DOHH2 (cell line): ENCODE measurements around the gene FGF1.

Source experiments
- H3F3A ChIP-seq: fragments of 200-600 bp; sonication (generic), shearing (Covaris generic); 2 replicates; pipeline ENCODE4 v1.6.0; 2016; ENCODE audit warnings: antibody characterized with exemption, mild to moderate bottlenecking; ENCODE audit not compliant: control insufficient read depth, insufficient read depth
- H3K27ac ChIP-seq: fragments of 200-600 bp; sonication (generic); 2 replicates; pipeline ENCODE4 v1.5.1; 2014; ENCODE audit warnings: low read depth, mild to moderate bottlenecking, low read length, moderate library complexity
- H3K27me3 ChIP-seq: fragments of 200-600 bp; sonication (generic); 2 replicates; pipeline ENCODE4 v1.6.1; 2014; ENCODE audit warnings: mild to moderate bottlenecking, low read length, mixed read lengths; ENCODE audit not compliant: control insufficient read depth
- H3K36me3 ChIP-seq: fragments of 200-600 bp; sonication (generic); 2 replicates; pipeline ENCODE4 v1.6.1; 2014; ENCODE audit warnings: mild to moderate bottlenecking, low read length, moderate library complexity, mixed read lengths; ENCODE audit not compliant: control insufficient read depth
- H3K4me1 ChIP-seq: fragments of 200-600 bp; sonication (generic); 2 replicates; pipeline ENCODE4 v1.6.1; 2014; ENCODE audit warnings: mild to moderate bottlenecking, low read length, mixed read lengths; ENCODE audit not compliant: control insufficient read depth
- H3K4me2 ChIP-seq: fragments of 200-600 bp; sonication (generic); 2 replicates; pipeline ENCODE4 v1.6.0; 2014; ENCODE audit warnings: mild to moderate bottlenecking, low read length, moderate library complexity
- H3K4me3 ChIP-seq: fragments of 200-600 bp; sonication (generic); 2 replicates; pipeline ENCODE4 v1.5.1; 2014; ENCODE audit warnings: mild to moderate bottlenecking, low read length, mixed read lengths
- H3K79me2 ChIP-seq: fragments of 200-600 bp; sonication (generic); 2 replicates; pipeline ENCODE4 v1.6.1; 2014; ENCODE audit warnings: mild to moderate bottlenecking, low read length, mixed read lengths; ENCODE audit not compliant: control insufficient read depth
- H3K9me2 ChIP-seq: fragments of 200-600 bp; sonication (generic); replicated peaks from 2 replicates; pipeline ENCODE4 v1.6.1; 2014; ENCODE audit warnings: mild to moderate bottlenecking, low read length, mixed read lengths; ENCODE audit not compliant: control insufficient read depth
- H3K9me3 ChIP-seq: fragments of 200-600 bp; sonication (generic); 2 replicates; pipeline ENCODE4 v1.6.1; 2014; ENCODE audit warnings: antibody characterized with exemption, low read length, mixed read lengths; ENCODE audit not compliant: control insufficient read depth, insufficient read depth
- H4K20me1 ChIP-seq: fragments of 200-600 bp; sonication (generic); 2 replicates; pipeline ENCODE4 v1.6.0; 2014; ENCODE audit warnings: low read depth, mild to moderate bottlenecking, antibody characterized with exemption, low read length, moderate library complexity; ENCODE audit not compliant: control insufficient read depth, insufficient read depth
- EZH2phosphoT487 ChIP-seq: fragments of 200-600 bp; sonication (generic); IDR thresholded peaks from 2 replicates; pipeline ENCODE4 v1.6.1; 2017; ENCODE audit warnings: borderline replicate concordance, mild to moderate bottlenecking, antibody characterized with exemption, low read length, moderate library complexity, mixed read lengths
- TF ChIP-seq, protein P1 (sequence below): fragments of 200-600 bp; sonication (generic); IDR thresholded peaks from one replicate; pipeline ENCODE4 v1.5.1; 2014; ENCODE audit warnings: antibody characterized with exemption, mild to moderate bottlenecking, low read depth, low read length; ENCODE audit not compliant: poor library complexity, severe bottlenecking

FGF1 gene

DNA sequence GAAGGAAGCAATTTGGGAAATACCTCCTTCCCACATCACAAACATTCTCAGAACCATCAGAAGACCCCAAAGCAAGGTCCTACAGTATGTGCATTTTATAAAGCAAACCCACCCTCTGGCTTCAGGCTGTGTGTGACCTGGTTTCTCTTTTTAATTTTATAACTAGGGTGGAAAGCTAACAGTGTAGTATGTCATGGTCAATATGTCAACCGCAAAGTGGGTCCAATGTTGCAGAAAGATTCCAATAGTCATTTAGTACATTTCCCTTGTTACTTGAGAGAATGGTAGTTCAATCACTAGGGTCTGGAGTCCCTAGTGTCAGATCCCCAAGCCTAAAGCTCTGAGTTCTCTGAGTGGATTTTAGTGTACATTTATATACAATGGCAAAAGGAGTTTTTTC, 96.2 kb downstream of the FGF1 start:
- peaks cover 24% of the 10 kb centered on the region for H3K27me3 ChIP-seq
- no peaks in the 10 kb centered on the region for H3F3A ChIP-seq
- TF ChIP-seq EZH2phosphoT487, result no peak
- TF ChIP-seq, protein P1, sequence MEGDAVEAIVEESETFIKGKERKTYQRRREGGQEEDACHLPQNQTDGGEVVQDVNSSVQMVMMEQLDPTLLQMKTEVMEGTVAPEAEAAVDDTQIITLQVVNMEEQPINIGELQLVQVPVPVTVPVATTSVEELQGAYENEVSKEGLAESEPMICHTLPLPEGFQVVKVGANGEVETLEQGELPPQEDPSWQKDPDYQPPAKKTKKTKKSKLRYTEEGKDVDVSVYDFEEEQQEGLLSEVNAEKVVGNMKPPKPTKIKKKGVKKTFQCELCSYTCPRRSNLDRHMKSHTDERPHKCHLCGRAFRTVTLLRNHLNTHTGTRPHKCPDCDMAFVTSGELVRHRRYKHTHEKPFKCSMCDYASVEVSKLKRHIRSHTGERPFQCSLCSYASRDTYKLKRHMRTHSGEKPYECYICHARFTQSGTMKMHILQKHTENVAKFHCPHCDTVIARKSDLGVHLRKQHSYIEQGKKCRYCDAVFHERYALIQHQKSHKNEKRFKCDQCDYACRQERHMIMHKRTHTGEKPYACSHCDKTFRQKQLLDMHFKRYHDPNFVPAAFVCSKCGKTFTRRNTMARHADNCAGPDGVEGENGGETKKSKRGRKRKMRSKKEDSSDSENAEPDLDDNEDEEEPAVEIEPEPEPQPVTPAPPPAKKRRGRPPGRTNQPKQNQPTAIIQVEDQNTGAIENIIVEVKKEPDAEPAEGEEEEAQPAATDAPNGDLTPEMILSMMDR, result no peak

DNA sequence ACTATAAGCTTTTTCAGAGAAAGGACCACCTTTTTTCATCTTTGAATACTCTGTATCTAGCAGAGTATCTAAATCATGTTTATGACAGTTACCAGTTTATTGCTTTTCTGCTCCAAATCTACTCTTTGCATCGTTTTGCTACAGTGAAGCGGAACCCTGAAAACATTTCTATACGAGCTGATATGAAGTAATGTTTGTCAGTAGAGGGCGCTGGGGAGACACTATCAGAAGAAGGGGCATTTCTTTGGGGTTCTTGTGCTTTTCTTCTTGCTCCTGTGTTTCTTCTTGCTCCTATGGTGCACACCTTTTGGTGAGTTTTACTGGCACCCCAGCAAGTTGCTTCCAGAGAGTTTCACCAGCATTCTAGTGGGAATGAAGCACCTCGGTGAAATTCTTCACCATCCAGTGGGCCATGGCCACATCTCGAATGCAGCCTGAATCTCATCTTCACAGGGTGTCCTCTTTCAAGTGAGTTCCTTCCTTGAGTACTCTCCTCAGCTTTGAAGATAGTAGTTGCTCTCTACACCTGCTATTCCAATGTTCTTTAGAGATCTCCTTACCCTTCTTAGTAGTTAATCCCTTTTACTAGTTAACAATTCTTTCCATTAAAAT, 98.4 kb downstream of the FGF1 start:
- no peaks in the 10 kb centered on the region for H3K9me3 ChIP-seq
- H3K4me1 ChIP-seq, result no peaks in the 10 kb centered on the region
- no peak overlapping the region for H3K27ac ChIP-seq
- no peaks in the 10 kb centered on the region for H3F3A ChIP-seq
- no peak overlapping the region for H3K4me2 ChIP-seq
- TF ChIP-seq, protein P1, result peak; percentile 74
- no peak for TF ChIP-seq EZH2phosphoT487
- peaks cover 24% of the 10 kb centered on the region for H3K27me3 ChIP-seq
- H3K9me2 ChIP-seq, result no peaks in the 10 kb centered on the region
- no peaks in the 10 kb centered on the region for H3K79me2 ChIP-seq
- no peaks in the 10 kb centered on the region for H3K36me3 ChIP-seq
- no peaks in the 10 kb centered on the region for H4K20me1 ChIP-seq
- no peak overlapping the region for H3K4me3 ChIP-seq

More for the DNA sequence above, 96.2 kb downstream of the FGF1 start:
- Histone ChIP-seq H3K79me2 (no peaks in the 10 kb centered on the region), H3K9me3 (no peaks in the 10 kb centered on the region), H3K4me3 (no peak overlapping the region), H3K27ac (no peak overlapping the region), H3K36me3 (no peaks in the 10 kb centered on the region), H3K9me2 (no peaks in the 10 kb centered on the region), H3K4me2 (no peak overlapping the region), H3K4me1 (no peaks in the 10 kb centered on the region), H4K20me1 (no peaks in the 10 kb centered on the region)

DNA sequence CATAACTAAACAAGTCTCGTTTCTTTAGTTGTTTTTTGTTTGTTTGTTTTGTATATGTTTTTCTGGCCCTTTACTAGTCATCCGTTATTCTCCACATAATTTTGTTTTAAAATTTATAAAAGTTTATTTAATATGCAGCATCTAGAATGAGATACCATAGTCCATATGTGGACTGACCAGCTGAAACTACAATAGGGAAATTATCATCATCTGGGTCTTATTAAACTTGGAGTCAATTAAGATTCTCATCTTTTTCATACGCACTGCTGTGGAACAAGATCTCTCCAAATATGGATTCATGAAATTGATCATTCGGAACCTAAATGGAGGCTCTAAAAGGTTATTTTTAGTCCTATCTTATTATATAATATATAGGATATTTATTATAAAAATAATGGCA, 99.3 kb downstream of the FGF1 start:
- no peaks in the 10 kb centered on the region for H3K9me3 ChIP-seq
- no peak overlapping the region for H3K4me2 ChIP-seq
- H3K4me3 ChIP-seq, result no peak overlapping the region
- no peak overlapping the region for H3K27ac ChIP-seq
- H3K27me3 ChIP-seq, result peaks cover 16% of the 10 kb centered on the region
- no peaks in the 10 kb centered on the region for H3K79me2 ChIP-seq
- no peaks in the 10 kb centered on the region for H3K36me3 ChIP-seq
- no peaks in the 10 kb centered on the region for H3F3A ChIP-seq
- TF ChIP-seq EZH2phosphoT487, result no peak
- TF ChIP-seq, protein P1, result no peak
- no peaks in the 10 kb centered on the region for H3K4me1 ChIP-seq
- no peaks in the 10 kb centered on the region for H4K20me1 ChIP-seq
- H3K9me2 ChIP-seq, result no peaks in the 10 kb centered on the region

DNA sequence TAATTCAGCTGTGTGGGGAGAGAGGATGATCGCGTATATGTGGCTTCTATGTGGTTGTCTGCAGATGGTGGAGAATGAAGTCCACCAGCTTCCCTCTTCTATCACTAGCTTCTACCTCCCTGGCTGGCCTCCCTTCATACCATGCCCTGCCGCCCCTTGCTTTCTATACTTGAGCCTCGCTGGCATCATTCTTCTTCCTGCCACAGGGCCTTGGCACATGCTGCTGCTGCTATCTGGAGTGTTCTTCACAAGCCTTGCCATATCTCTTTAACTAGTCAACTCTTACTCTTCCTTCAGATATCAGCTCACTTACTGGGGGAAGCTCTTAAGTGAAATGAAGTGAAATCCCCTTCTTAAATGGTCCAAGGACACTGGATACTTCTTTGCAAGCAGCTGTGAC, 100.4 kb downstream of the FGF1 start:
- Histone ChIP-seq H3K9me3 (no peaks in the 10 kb centered on the region), H3K79me2 (no peaks in the 10 kb centered on the region), H3K36me3 (no peaks in the 10 kb centered on the region), H4K20me1 (no peaks in the 10 kb centered on the region), H3F3A (no peaks in the 10 kb centered on the region), H3K9me2 (no peaks in the 10 kb centered on the region), H3K4me1 (no peaks in the 10 kb centered on the region), H3K27ac (no peak overlapping the region), H3K4me2 (no peak overlapping the region), H3K27me3 (peaks cover 16% of the 10 kb centered on the region), H3K4me3 (no peak overlapping the region)
- TF ChIP-seq EZH2phosphoT487, result no peak
- TF ChIP-seq, protein P1, result no peak
